Activated naive CD8-positive, alpha-beta T cell treated with anti-CD3 and anti-CD28 coated beads, Interleukin-2, amount 10 ng/mL, durations not matched to agents 7 days and 5 days (primary cell): ENCODE results near the gene MARVELD3. TPM values are rescaled to one million over a fixed set of nuclear protein-coding genes. Genes with fewer than 3 reads are reported as not detected.

ENCODE experiments used
- total RNA-seq, 2 experiments: library from RNA; stranded (reverse); gene quantifications; one replicate each; pipeline ENCODE4 v1.2.3, GENCODE V29; 2021

The MARVELD3 gene
- total RNA-seq, 2 experiments from 2014 or later = not detected

Other genes starting within 250 kb of the MARVELD3 start
- gene TLE7, start 184.1 kb upstream of the MARVELD3 start, total RNA-seq = not detected
- 10 to 100 TPM in 1 of 2 experiments, 1 to 10 TPM in 1; 9.6 to 10.5 TPM for gene ZNF23, start 163.9 kb upstream of the MARVELD3 start, total RNA-seq
- gene ZNF19, start 136.9 kb upstream of the MARVELD3 start, total RNA-seq = 1 to 10 TPM; 5.3 to 5.8 TPM
- gene CHST4, start 99.8 kb upstream of the MARVELD3 start, total RNA-seq = not detected
- not detected for gene TAT, start 49.1 kb upstream of the MARVELD3 start, total RNA-seq
- gene PHLPP2, start 98.5 kb downstream of the MARVELD3 start, total RNA-seq = 1 to 10 TPM; 7.2 to 7.4 TPM
- 10 to 100 TPM; 86.3 to 93.2 TPM for gene AP1G1, start 182.7 kb downstream of the MARVELD3 start, total RNA-seq
- gene ATXN1L, start 219.8 kb downstream of the MARVELD3 start, total RNA-seq = 10 to 100 TPM; 27.8 to 28.3 TPM